ENCODE results near the gene CADPS2. TPM values are rescaled to one million over a fixed set of nuclear protein-coding genes. Genes with fewer than 3 reads are reported as not detected.

CADPS2 gene
- total and polyA plus RNA-seq, 2 donors (not counting 1 experiment from before 2014, with no cell fraction given): not detected

DNA sequence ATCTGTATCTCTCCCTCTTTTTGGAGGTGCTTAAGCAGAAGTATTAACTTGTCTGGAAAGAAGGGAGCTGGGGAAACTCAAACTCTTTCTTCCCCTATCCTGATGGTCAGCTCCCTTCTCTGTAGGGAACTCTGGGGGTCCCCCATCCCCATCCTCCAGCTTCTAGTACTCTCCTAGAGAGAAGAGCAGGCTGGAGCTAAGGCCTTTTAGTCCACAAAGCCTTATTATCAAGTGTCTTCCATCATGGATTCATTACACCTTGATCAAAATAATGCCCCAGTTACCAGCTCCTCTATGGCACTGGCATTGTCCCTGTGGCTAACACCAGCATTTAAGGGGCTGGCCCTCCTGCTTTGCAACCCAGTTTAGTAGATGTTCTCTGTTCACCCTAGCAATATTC, 35.7 kb downstream of the CADPS2 start:
- Histone ChIP-seq H3K36me3 (replicated peaks in 1 of 2; ENCODE audit: control extremely low read depth in 1 of 2, control insufficient read depth in 1 of 2, extremely low read depth in 1 of 2, insufficient read depth in 2 of 2, low read length in 1 of 2) (no peaks in the 10 kb centered on the region), H3K4me3 (ENCODE audit: control extremely low read depth in 1 of 5, extremely low read depth in 1 of 5, insufficient read depth in 1 of 5, low read depth in 2 of 5, low read length in 4 of 5) (no peak overlapping the region), H3K79me2 (ENCODE audit: control insufficient read depth, insufficient read depth, low read length) (no peaks in the 10 kb centered on the region), H3K27me3 (replicated peaks in 1 of 4; ENCODE audit: control extremely low read depth in 1 of 4, control insufficient read depth in 3 of 4, insufficient read depth in 4 of 4, low read length in 3 of 4) (no peaks in the 10 kb centered on the region), H3K4me1 (ENCODE audit: control insufficient read depth in 2 of 2, insufficient read depth in 2 of 2, low read length in 2 of 2) (no peaks in the 10 kb centered on the region), H4K20me1 (ENCODE audit: control insufficient read depth, insufficient read depth, low read length, poor library complexity, severe bottlenecking) (no peaks in the 10 kb centered on the region), H3K4me2 (replicated peaks; ENCODE audit: low read depth, low read length, poor library complexity, severe bottlenecking) (no peak overlapping the region), H3K9me3 (ENCODE audit: control extremely low read depth in 1 of 3, control insufficient read depth in 2 of 3, insufficient read depth in 1 of 3, low read length in 2 of 3) (peaks cover 0 to 14% (median 0%) of the 10 kb centered on the region in 3 donors), H3K27ac (ENCODE audit: low read length in 2 of 2) (no peak overlapping the region), H3K9ac (ENCODE audit: low read length) (no peak overlapping the region), H2AFZ (ENCODE audit: insufficient read depth, low read depth, low read length, poor library complexity, severe bottlenecking) (no peak overlapping the region)
- Mint-ChIP-seq H3K27ac (no peak overlapping the region), H3K9me3 (ENCODE audit: insufficient read depth) (no peaks in the 10 kb centered on the region), H3K27me3 (no peaks in the 10 kb centered on the region), H3K4me3 (no peak overlapping the region), H3K4me1 (no peaks in the 10 kb centered on the region)
- intact Hi-C loops (cut with micrococcal nuclease): no loop called here
- ChIA-PET POLR2A (no interaction called here), CTCF (no interaction called here)
- TF ChIP-seq, protein P1, sequence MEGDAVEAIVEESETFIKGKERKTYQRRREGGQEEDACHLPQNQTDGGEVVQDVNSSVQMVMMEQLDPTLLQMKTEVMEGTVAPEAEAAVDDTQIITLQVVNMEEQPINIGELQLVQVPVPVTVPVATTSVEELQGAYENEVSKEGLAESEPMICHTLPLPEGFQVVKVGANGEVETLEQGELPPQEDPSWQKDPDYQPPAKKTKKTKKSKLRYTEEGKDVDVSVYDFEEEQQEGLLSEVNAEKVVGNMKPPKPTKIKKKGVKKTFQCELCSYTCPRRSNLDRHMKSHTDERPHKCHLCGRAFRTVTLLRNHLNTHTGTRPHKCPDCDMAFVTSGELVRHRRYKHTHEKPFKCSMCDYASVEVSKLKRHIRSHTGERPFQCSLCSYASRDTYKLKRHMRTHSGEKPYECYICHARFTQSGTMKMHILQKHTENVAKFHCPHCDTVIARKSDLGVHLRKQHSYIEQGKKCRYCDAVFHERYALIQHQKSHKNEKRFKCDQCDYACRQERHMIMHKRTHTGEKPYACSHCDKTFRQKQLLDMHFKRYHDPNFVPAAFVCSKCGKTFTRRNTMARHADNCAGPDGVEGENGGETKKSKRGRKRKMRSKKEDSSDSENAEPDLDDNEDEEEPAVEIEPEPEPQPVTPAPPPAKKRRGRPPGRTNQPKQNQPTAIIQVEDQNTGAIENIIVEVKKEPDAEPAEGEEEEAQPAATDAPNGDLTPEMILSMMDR (IDR thresholded peaks at IDR 0.05): no peak
- TF ChIP-seq EZH2 (IDR thresholded peaks at IDR 0.05; ENCODE audit: borderline replicate concordance, insufficient read depth, low read depth, low read length, poor library complexity, severe bottlenecking): no peak
- ATAC-seq (ENCODE audit: low read depth) (no peak), DNase-seq (no peak)

GRCh38 chr7:122849957-122850328, 36.3 kb downstream of the CADPS2 start:
- H3K4me1 ChIP-seq (ENCODE audit: control insufficient read depth in 2 of 2, insufficient read depth in 2 of 2, low read length in 2 of 2): no peaks in the 10 kb centered on the region
- H3K36me3 ChIP-seq (replicated peaks in 1 of 2; ENCODE audit: control extremely low read depth in 1 of 2, control insufficient read depth in 1 of 2, extremely low read depth in 1 of 2, insufficient read depth in 2 of 2, low read length in 1 of 2): no peaks in the 10 kb centered on the region
- no peak overlapping the region for H3K27ac Mint-ChIP-seq

More at GRCh38 chr7:122849957-122850328, 36.3 kb downstream of the CADPS2 start:
- intact Hi-C loops (cut with micrococcal nuclease): no loop called here
- H3K9me3 Mint-ChIP-seq (ENCODE audit: insufficient read depth): no peaks in the 10 kb centered on the region
- H3K27me3 Mint-ChIP-seq: no peaks in the 10 kb centered on the region
- DNase-seq (no peak), ATAC-seq (ENCODE audit: low read depth) (no peak)
- H3K79me2 ChIP-seq (ENCODE audit: control insufficient read depth, insufficient read depth, low read length): no peaks in the 10 kb centered on the region
- H3K9ac ChIP-seq (ENCODE audit: low read length): no peak overlapping the region
- H2AFZ ChIP-seq (ENCODE audit: insufficient read depth, low read depth, low read length, poor library complexity, severe bottlenecking): no peak overlapping the region
- no peak overlapping the region for H3K4me2 ChIP-seq (replicated peaks; ENCODE audit: low read depth, low read length, poor library complexity, severe bottlenecking)
- ChIA-PET POLR2A (no interaction called here), CTCF (no interaction called here)
- no peaks in the 10 kb centered on the region for H4K20me1 ChIP-seq (ENCODE audit: control insufficient read depth, insufficient read depth, low read length, poor library complexity, severe bottlenecking)
- no peaks in the 10 kb centered on the region for H3K4me1 Mint-ChIP-seq
- H3K27ac ChIP-seq (ENCODE audit: low read length in 2 of 2): no peak overlapping the region
- peaks cover 0 to 14% (median 0%) of the 10 kb centered on the region in 3 donors for H3K9me3 ChIP-seq (ENCODE audit: control extremely low read depth in 1 of 3, control insufficient read depth in 2 of 3, insufficient read depth in 1 of 3, low read length in 2 of 3)
- no peaks in the 10 kb centered on the region for H3K27me3 ChIP-seq (replicated peaks in 1 of 4; ENCODE audit: control extremely low read depth in 1 of 4, control insufficient read depth in 3 of 4, insufficient read depth in 4 of 4, low read length in 3 of 4)
- H3K4me3 Mint-ChIP-seq: no peak overlapping the region
- H3K4me3 ChIP-seq (ENCODE audit: control extremely low read depth in 1 of 5, extremely low read depth in 1 of 5, insufficient read depth in 1 of 5, low read depth in 2 of 5, low read length in 4 of 5): no peak overlapping the region
- TF ChIP-seq EZH2 (IDR thresholded peaks at IDR 0.05; ENCODE audit: borderline replicate concordance, insufficient read depth, low read depth, low read length, poor library complexity, severe bottlenecking): no peak
- TF ChIP-seq, protein P1 (IDR thresholded peaks at IDR 0.05): no peak
- WGBS (ENCODE audit: insufficient coverage): 83% methylated on average over 3 of the region's 3 CpGs
